Panc1 (cell line): Measurements from ENCODE around the gene EIF3L. TPM values are rescaled to one million over a fixed set of nuclear protein-coding genes. Genes with fewer than 3 reads are reported as not detected.

Experiments used
- ATAC-seq: fragments of 200-7000 bp; cut with Tn5 transposase; 2 replicates; pipeline ENCODE4 v1.9.1; 2020; ENCODE audit warnings: mild to moderate bottlenecking, moderate library complexity
- BruUV-seq: library from RNA; stranded (reverse); fragments of 400-500 nt; replicated peaks from 2 replicates; lab custom pipeline; 2021; lab: Mats Ljungman, UMichigan
- CTCF ChIA-PET: fragments of 300-600 bp; sonication (Branson Sonifier 250); formaldehyde crosslinking; loops from one replicate; lab custom pipeline; 2022; ENCODE audit warnings: antibody characterized with exemption; lab: Charles Lee
- POLR2A ChIA-PET: fragments of 300-600 bp; sonication (Branson Sonifier 250); formaldehyde crosslinking; loops from one replicate; lab custom pipeline; 2022; ENCODE audit warnings: antibody characterized with exemption; lab: Charles Lee
- DNase-seq: peaks from one replicate; pipeline ENCODE4 v3.0.0-alpha.2; 2010; ENCODE audit warnings: low read depth, low spot score
- H3K27ac ChIP-seq: 2 replicates; pipeline ENCODE4 v1.5.1; 2011; ENCODE audit warnings: mild to moderate bottlenecking, low read length, inconsistent platforms
- H3K27me3 ChIP-seq: fragments of 200-500 bp; sonication (Bioruptor generic); 2 replicates; pipeline ENCODE4 v1.6.0; 2014; ENCODE audit warnings: low read length, inconsistent platforms; ENCODE audit not compliant: control insufficient read depth, insufficient read depth
- H3K36me3 ChIP-seq: fragments of 200-500 bp; sonication (Bioruptor generic); 2 replicates; pipeline ENCODE4 v1.5.1; 2014; ENCODE audit warnings: inconsistent platforms, mild to moderate bottlenecking, low read length, moderate library complexity; ENCODE audit not compliant: control insufficient read depth, insufficient read depth
- H3K4me1 ChIP-seq: 2 replicates; pipeline ENCODE4 v1.5.1; 2011; ENCODE audit warnings: inconsistent platforms, mild to moderate bottlenecking, low read length, moderate library complexity; ENCODE audit not compliant: control insufficient read depth, insufficient read depth
- H3K4me3 ChIP-seq, 2 experiments: 2 replicates each; pipeline ENCODE4 v1.5.1; 2011 to 2012; ENCODE audit warnings: low read depth in 2 of 2, low read length in 2 of 2, mild to moderate bottlenecking in 2 of 2, inconsistent platforms in 1 of 2, moderate library complexity in 1 of 2
- H3K9me3 ChIP-seq: fragments of 200-500 bp; sonication (Bioruptor generic); 2 replicates; pipeline ENCODE4 v1.5.1; 2014; ENCODE audit warnings: low read depth, mild to moderate bottlenecking, inconsistent platforms, low read length, moderate library complexity; ENCODE audit not compliant: control insufficient read depth, insufficient read depth
- CTCF ChIP-seq: fragments of 450-650 bp; IDR thresholded peaks from 2 replicates; pipeline ENCODE4 v1.5.1; 2017; ENCODE audit warnings: mild to moderate bottlenecking
- POLR2AphosphoS5 ChIP-seq: IDR thresholded peaks from 2 replicates; pipeline ENCODE4 v1.6.1; 2012; ENCODE audit warnings: mild to moderate bottlenecking, low read depth, low read length, moderate library complexity
- SIN3A ChIP-seq: IDR thresholded peaks from 2 replicates; pipeline ENCODE4 v1.6.1; 2012; ENCODE audit warnings: low read depth, mild to moderate bottlenecking, low read length, moderate library complexity, borderline replicate concordance; ENCODE audit not compliant: insufficient read depth
- TCF7L2 ChIP-seq: IDR thresholded peaks from 2 replicates; pipeline ENCODE4 v1.6.1; 2011; ENCODE audit warnings: mild to moderate bottlenecking, low read depth, low read length, inconsistent platforms
- in situ Hi-C: cut with HindIII; loops from 2 replicates; pipeline ENCODE4 v1.10.0; 2016; ENCODE audit warnings: low sequenced_read_pairs, low pct_unique_long_range_greater_than_20kb
- intact Hi-C: fragments of 100-400 bp; cut with micrococcal nuclease; formaldehyde crosslinking; loops from one replicate; pipeline ENCODE4 v1.10.0; 2022; ENCODE audit not compliant: unreplicated experiment
- total RNA-seq: library from RNA; stranded (reverse); gene quantifications from one replicate; pipeline ENCODE4 v1.2.1, GENCODE V29; 2021; ENCODE audit not compliant: unreplicated experiment
- TF ChIP-seq, protein P1 (sequence below), 2 experiments: IDR thresholded peaks; 2 replicates each; pipeline ENCODE4 v1.6.1; 2011 to 2012; ENCODE audit warnings: low read depth in 2 of 2, control low read depth in 1 of 2, low read length in 1 of 2, mild to moderate bottlenecking in 1 of 2, moderate library complexity in 1 of 2; ENCODE audit not compliant: insufficient read depth in 1 of 2

Gene EIF3L
- total RNA-seq, 1 experiment from 2014 or later: 211 TPM

GRCh38 chr22:37887584-37888378 is 38.6 kb downstream of the EIF3L start:
- TF ChIP-seq POLR2AphosphoS5 (no peak), SIN3A (no peak), CTCF (no peak), TCF7L2 (no peak)
- TF ChIP-seq, protein P1, sequence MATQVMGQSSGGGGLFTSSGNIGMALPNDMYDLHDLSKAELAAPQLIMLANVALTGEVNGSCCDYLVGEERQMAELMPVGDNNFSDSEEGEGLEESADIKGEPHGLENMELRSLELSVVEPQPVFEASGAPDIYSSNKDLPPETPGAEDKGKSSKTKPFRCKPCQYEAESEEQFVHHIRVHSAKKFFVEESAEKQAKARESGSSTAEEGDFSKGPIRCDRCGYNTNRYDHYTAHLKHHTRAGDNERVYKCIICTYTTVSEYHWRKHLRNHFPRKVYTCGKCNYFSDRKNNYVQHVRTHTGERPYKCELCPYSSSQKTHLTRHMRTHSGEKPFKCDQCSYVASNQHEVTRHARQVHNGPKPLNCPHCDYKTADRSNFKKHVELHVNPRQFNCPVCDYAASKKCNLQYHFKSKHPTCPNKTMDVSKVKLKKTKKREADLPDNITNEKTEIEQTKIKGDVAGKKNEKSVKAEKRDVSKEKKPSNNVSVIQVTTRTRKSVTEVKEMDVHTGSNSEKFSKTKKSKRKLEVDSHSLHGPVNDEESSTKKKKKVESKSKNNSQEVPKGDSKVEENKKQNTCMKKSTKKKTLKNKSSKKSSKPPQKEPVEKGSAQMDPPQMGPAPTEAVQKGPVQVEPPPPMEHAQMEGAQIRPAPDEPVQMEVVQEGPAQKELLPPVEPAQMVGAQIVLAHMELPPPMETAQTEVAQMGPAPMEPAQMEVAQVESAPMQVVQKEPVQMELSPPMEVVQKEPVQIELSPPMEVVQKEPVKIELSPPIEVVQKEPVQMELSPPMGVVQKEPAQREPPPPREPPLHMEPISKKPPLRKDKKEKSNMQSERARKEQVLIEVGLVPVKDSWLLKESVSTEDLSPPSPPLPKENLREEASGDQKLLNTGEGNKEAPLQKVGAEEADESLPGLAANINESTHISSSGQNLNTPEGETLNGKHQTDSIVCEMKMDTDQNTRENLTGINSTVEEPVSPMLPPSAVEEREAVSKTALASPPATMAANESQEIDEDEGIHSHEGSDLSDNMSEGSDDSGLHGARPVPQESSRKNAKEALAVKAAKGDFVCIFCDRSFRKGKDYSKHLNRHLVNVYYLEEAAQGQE (IDR thresholded peaks at IDR 0.05; ENCODE audit: insufficient read depth in 1 of 2, low read depth in 2 of 2, low read length in 1 of 2): no peak
- CTCF ChIA-PET: no interaction called here
- intact Hi-C loops (no loop called here), in situ Hi-C loops (no loop called here)
- no peaks in the 10 kb centered on the region for H3K4me1 ChIP-seq
- H3K9me3 ChIP-seq: no peaks in the 10 kb centered on the region
- DNase-seq (no peak), ATAC-seq (no peak)
- H3K36me3 ChIP-seq: peaks cover 7% of the 10 kb centered on the region
- POLR2A ChIA-PET: no interaction called here
- no peak overlapping the region for H3K27ac ChIP-seq
- no TSS peak for BruUV-seq
- H3K4me3 ChIP-seq: no peak overlapping the region
- H3K27me3 ChIP-seq: no peaks in the 10 kb centered on the region

GRCh38 chr22:37891926-37892325 is 42.7 kb downstream of the EIF3L start:
- CTCF ChIA-PET: interaction anchor here (0.8 kb wide), 1 partner anchor 14 kb away, joined by 4 read pairs; no protein-coding TSS in a partner anchor
- ATAC-seq: no peak
- Histone ChIP-seq H3K9me3 (no peaks in the 10 kb centered on the region), H3K27me3 (no peaks in the 10 kb centered on the region), H3K36me3 (peaks cover 7% of the 10 kb centered on the region), H3K4me3 (no peak overlapping the region), H3K4me1 (peaks cover 19% of the 10 kb centered on the region), H3K27ac (no peak overlapping the region)
- BruUV-seq: TSS peak; percentile 48
- POLR2A ChIA-PET: no interaction called here
- in situ Hi-C loops (no loop called here), intact Hi-C loops (no loop called here)
- DNase-seq: no peak
- no peak for TF ChIP-seq SIN3A
- no peak for TF ChIP-seq POLR2AphosphoS5
- TF ChIP-seq, protein P1 (IDR thresholded peaks at IDR 0.05; ENCODE audit: insufficient read depth in 1 of 2, low read depth in 2 of 2, low read length in 1 of 2): no peak
- no peak for TF ChIP-seq CTCF
- TF ChIP-seq TCF7L2: no peak
